Epithelial cell of esophagus (primary cell): ENCODE data around the gene HSPA9.

Source experiments
- DNase-seq: peaks from one replicate; pipeline ENCODE4 v3.0.0; 2010; ENCODE audit warnings: low read depth
- H3K4me3 ChIP-seq: 2 replicates; pipeline ENCODE4 v1.5.1; 2011; ENCODE audit warnings: mild to moderate bottlenecking, low read length, control low read depth
- TF ChIP-seq, protein P1 (sequence below): IDR thresholded peaks from 2 replicates; pipeline ENCODE4 v1.5.1; 2011; ENCODE audit warnings: low read depth, mild to moderate bottlenecking, low read length, control low read depth, inconsistent platforms; ENCODE audit not compliant: insufficient read depth; ENCODE audit errors: missing control alignments

HSPA9 gene

GRCh38 chr5:138602371-138603000 lies 27.3 kb upstream of the HSPA9 start:
- H3K4me3 ChIP-seq = no peak overlapping the region
- DNase-seq = no peak
- TF ChIP-seq, protein P1, sequence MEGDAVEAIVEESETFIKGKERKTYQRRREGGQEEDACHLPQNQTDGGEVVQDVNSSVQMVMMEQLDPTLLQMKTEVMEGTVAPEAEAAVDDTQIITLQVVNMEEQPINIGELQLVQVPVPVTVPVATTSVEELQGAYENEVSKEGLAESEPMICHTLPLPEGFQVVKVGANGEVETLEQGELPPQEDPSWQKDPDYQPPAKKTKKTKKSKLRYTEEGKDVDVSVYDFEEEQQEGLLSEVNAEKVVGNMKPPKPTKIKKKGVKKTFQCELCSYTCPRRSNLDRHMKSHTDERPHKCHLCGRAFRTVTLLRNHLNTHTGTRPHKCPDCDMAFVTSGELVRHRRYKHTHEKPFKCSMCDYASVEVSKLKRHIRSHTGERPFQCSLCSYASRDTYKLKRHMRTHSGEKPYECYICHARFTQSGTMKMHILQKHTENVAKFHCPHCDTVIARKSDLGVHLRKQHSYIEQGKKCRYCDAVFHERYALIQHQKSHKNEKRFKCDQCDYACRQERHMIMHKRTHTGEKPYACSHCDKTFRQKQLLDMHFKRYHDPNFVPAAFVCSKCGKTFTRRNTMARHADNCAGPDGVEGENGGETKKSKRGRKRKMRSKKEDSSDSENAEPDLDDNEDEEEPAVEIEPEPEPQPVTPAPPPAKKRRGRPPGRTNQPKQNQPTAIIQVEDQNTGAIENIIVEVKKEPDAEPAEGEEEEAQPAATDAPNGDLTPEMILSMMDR = no peak

DNA sequence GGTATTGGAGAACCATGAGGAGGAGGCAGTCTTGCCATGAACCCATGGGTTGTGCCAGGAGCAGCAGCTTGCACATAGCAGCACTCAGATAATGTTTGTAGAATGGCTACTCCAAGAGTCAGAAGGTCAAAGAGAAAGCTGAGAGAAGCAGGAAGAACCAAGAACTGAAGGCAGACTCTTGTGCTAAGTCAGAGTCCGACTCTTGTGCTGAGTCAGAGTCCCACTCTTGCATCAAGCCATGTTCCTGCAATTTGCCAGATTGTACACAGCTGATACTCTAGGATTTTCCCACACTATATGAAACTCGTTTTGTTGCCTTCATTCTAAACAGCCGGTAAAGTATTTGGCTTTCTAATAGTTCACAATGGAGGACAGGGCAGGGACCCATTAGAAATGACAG lies 26.2 kb upstream of the HSPA9 start:
- H3K4me3 ChIP-seq = no peak overlapping the region
- peak; percentile 86 for DNase-seq
- TF ChIP-seq, protein P1 = no peak

- H3K4me3 ChIP-seq = no peak overlapping the region
- TF ChIP-seq, protein P1 = no peak
Observed at GRCh38 chr5:138600446-138600845, 25.2 kb upstream of the HSPA9 start.

GRCh38 chr5:138597661-138598400 lies 22.6 kb upstream of the HSPA9 start:
- peak; percentile 46 for DNase-seq
- TF ChIP-seq, protein P1 = no peak

More at GRCh38 chr5:138600446-138600845, 25.2 kb upstream of the HSPA9 start:
- no peak for DNase-seq

DNA sequence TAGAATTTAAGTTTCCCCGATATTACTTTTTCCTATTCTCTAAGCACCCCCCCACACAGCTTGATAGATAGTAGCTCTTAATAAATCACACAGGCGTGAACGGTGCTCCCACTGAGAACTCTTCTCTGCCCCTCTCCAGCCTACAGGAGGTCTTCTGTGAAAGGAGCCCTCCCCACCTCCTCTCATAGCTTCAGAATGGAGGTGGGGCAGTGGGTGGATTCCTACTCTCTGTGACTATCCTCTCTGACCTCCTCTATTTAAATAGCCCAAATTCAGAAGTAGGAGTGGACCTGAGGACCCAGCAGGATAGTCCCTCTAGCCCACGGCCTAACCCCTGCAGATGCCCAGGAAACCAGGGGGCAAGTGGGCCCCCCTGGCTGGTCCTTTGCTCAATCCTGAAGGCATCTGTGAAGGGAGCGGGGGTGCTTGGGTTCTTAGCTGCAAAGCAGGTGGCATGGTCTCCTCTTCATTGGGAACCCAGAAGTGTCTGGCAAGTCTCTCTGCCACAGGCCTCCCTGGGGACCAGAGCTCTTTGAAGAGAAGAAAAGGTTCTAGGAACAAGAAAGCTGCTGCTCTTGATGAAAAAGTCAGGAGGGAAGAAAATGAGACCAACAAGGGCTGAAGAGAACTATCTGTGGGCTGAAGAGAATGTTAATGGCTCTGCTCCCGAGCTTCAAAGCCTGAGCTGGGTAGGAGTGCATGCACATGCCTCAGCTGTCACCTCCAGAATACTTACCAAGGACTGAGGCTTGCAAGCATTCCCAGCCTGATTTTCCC lies 21.1 kb upstream of the HSPA9 start:
- DNase-seq = no peak
- H3K4me3 ChIP-seq = no peak overlapping the region
- TF ChIP-seq, protein P1 = no peak

More at GRCh38 chr5:138597661-138598400, 22.6 kb upstream of the HSPA9 start:
- no peak overlapping the region for H3K4me3 ChIP-seq

DNA sequence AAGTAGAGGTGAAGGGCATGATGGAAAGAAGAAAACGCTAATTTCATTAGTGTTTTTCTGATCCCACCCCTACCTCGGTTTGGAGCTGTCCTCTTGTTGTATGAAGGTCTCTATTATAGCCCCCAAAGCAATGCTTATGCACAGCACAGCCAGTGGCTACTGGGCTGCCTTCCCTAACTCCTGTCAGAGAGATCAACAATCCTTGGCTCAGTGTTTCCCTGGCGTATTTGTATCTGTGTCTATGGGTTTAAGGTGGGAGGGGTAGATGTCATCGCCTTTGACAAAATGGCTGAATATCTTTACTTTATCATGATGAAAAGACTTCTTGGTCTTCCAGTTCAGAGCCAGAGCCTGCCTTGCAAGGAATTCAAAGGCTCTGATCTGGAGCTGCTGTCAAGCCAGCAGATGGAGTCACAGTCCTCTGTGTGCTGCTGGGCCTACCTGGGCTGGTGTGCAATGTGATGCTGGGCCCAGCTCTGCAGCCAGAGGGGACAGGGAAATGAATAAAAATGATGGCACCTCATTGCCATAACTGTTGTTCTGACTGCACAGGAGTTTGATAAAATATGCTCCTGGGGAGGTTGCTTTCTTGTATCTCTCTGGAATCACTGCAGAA lies 20.1 kb upstream of the HSPA9 start:
- peak; percentile 48 for DNase-seq
- TF ChIP-seq, protein P1 = peak; percentile 71
- H3K4me3 ChIP-seq = no peak overlapping the region
